Esophagus muscularis mucosa (tissue), 3 donors: Measurements from ENCODE around the gene RERG.

Experiments used
- CTCF ChIP-seq, 3 experiments: fragments of 200-600 bp in 2 of 3; fragments of 450-650 bp in 1 of 3; sonication (generic) in 2 of 3; IDR thresholded peaks; one replicate each; pipeline ENCODE4 v1.5.1; 2017 to 2019; ENCODE audit warnings: antibody characterized with exemption in 3 of 3, mild to moderate bottlenecking in 2 of 3, moderate library complexity in 1 of 3
- POLR2A ChIP-seq: fragments of 450-650 bp; IDR thresholded peaks from one replicate; pipeline ENCODE4 v1.6.1; 2017; ENCODE audit warnings: antibody characterized with exemption, moderate library complexity, mild to moderate bottlenecking, low read depth
- POLR2AphosphoS5 ChIP-seq, 2 donors: sonication (generic); formaldehyde crosslinking; IDR thresholded peaks; one replicate each; pipeline ENCODE4 v1.6.1; 2017; ENCODE audit warnings: antibody characterized with exemption in 2 of 2

GRCh38 chr12:15130541-15130940 is 90.7 kb downstream of the RERG start:
- no peak for TF ChIP-seq POLR2A
- TF ChIP-seq CTCF (IDR thresholded peaks at IDR 0.05) = no peak
- TF ChIP-seq POLR2AphosphoS5 (IDR thresholded peaks at IDR 0.05) = no peak
